Tibial artery (tissue), 4 donors: ENCODE measurements around the gene GRID2IP.

ENCODE experiments used
- DNase-seq, 2 donors: peaks; one replicate each; pipeline ENCODE4 v3.0.0-alpha.2; 2019
- H3K27ac ChIP-seq, 2 donors: fragments of 200-600 bp; sonication (generic) in 1 of 2; 1 replicate in 1 of 2; 2 replicates in 1 of 2; pipeline ENCODE4 v1.5.1; 2018 to 2019; ENCODE audit warnings: mild to moderate bottlenecking in 1 of 2
- H3K27me3 ChIP-seq, 2 donors: fragments of 200-600 bp; sonication (generic) in 1 of 2; one replicate each; pipeline versions ENCODE4 v1.5.1 to v1.6.0; 2016 to 2019
- H3K36me3 ChIP-seq, 3 donors: fragments of 200-600 bp; sonication (generic) in 2 of 3; one replicate each; pipeline ENCODE4 v1.5.1; 2016 to 2019; ENCODE audit warnings: mild to moderate bottlenecking in 2 of 3
- H3K4me1 ChIP-seq, 4 donors: fragments of 200-600 bp; sonication (generic) in 2 of 4; 1 replicate in 3 of 4; 2 replicates in 1 of 4; pipeline ENCODE4 v1.5.1; 2016 to 2019
- H3K4me3 ChIP-seq, 2 donors: fragments of 200-600 bp; sonication (generic) in 1 of 2; 1 replicate in 1 of 2; 2 replicates in 1 of 2; pipeline ENCODE4 v1.5.1; 2018 to 2019; ENCODE audit warnings: mild to moderate bottlenecking in 2 of 2
- H3K9me3 ChIP-seq, 3 donors: fragments of 200-600 bp; sonication (generic) in 1 of 3; one replicate each; pipeline ENCODE4 v1.5.1; 2016 to 2019
- CTCF ChIP-seq, 2 experiments: fragments of 200-600 bp in 1 of 2; fragments of 450-650 bp in 1 of 2; IDR thresholded peaks; one replicate each; pipeline ENCODE4 v1.5.1; 2017 to 2019; ENCODE audit warnings: antibody characterized with exemption in 2 of 2, mild to moderate bottlenecking in 1 of 2, moderate library complexity in 1 of 2
- intact Hi-C: fragments of 100-400 bp; cut with DNase I; formaldehyde crosslinking; loops from one replicate; pipeline ENCODE4 v1.15.0; 2023; ENCODE audit warnings: low total_unique reads

Gene GRID2IP

GRCh38 chr7:6554848-6555247, 3.6 kb upstream of the GRID2IP start:
- H3K9me3 ChIP-seq: no peaks in the 10 kb centered on the region
- no peak overlapping the region for H3K27ac ChIP-seq
- DNase-seq: no peak
- no peaks in the 10 kb centered on the region for H3K4me1 ChIP-seq
- TF ChIP-seq CTCF (IDR thresholded peaks at IDR 0.05): no peak
- H3K36me3 ChIP-seq: no peaks in the 10 kb centered on the region
- no peak overlapping the region for H3K4me3 ChIP-seq
- intact Hi-C loops: no loop called here
- H3K27me3 ChIP-seq: no peaks in the 10 kb centered on the region

GRCh38 chr7:6553448-6554044, 2.3 kb upstream of the GRID2IP start:
- TF ChIP-seq CTCF (IDR thresholded peaks at IDR 0.05): no peak
- intact Hi-C loops: no loop called here
- DNase-seq: no peak
- Histone ChIP-seq H3K4me1 (no peaks in the 10 kb centered on the region), H3K27ac (no peak overlapping the region), H3K9me3 (no peaks in the 10 kb centered on the region), H3K27me3 (no peaks in the 10 kb centered on the region), H3K36me3 (no peaks in the 10 kb centered on the region), H3K4me3 (no peak overlapping the region)

GRCh38 chr7:6547400-6547799, 3.9 kb downstream of the GRID2IP start:
- no peak overlapping the region for H3K27ac ChIP-seq
- no peaks in the 10 kb centered on the region for H3K9me3 ChIP-seq
- intact Hi-C loops: no loop called here
- H3K36me3 ChIP-seq: no peaks in the 10 kb centered on the region
- H3K4me1 ChIP-seq: no peaks in the 10 kb centered on the region
- H3K4me3 ChIP-seq: no peak overlapping the region
- H3K27me3 ChIP-seq: peaks cover 0 to 5% of the 10 kb centered on the region in 2 donors
- DNase-seq: no peak
- no peak for TF ChIP-seq CTCF (IDR thresholded peaks at IDR 0.05)

- no peak overlapping the region for H3K4me3 ChIP-seq
- no peak for TF ChIP-seq CTCF (IDR thresholded peaks at IDR 0.05)
- H3K36me3 ChIP-seq: no peaks in the 10 kb centered on the region
- intact Hi-C loops: no loop called here
- no peak for DNase-seq
- H3K9me3 ChIP-seq: no peaks in the 10 kb centered on the region
- H3K4me1 ChIP-seq: no peaks in the 10 kb centered on the region
- H3K27ac ChIP-seq: no peak overlapping the region
- peaks cover 0 to 6% of the 10 kb centered on the region in 2 donors for H3K27me3 ChIP-seq
Observed at GRCh38 chr7:6546498-6547251, 4.6 kb downstream of the GRID2IP start.

- no peaks in the 10 kb centered on the region for H3K9me3 ChIP-seq
- H3K27ac ChIP-seq: no peak overlapping the region
- H3K4me1 ChIP-seq: no peaks in the 10 kb centered on the region
- intact Hi-C loops: no loop called here
- H3K27me3 ChIP-seq: peaks cover 0 to 17% of the 10 kb centered on the region in 2 donors
- DNase-seq: no peak
- no peaks in the 10 kb centered on the region for H3K36me3 ChIP-seq
- H3K4me3 ChIP-seq: no peak overlapping the region
- no peak for TF ChIP-seq CTCF (IDR thresholded peaks at IDR 0.05)
Observed at GRCh38 chr7:6545398-6546126, 5.7 kb downstream of the GRID2IP start.
